Thoracic aorta (tissue), 2 donors: ENCODE results near the gene PDE5A. TPM values are rescaled to one million over a fixed set of nuclear protein-coding genes. Genes with fewer than 3 reads are reported as not detected.

Source experiments
- ATAC-seq: fragments of 150-250 bp; one replicate; pipeline ENCODE4 v1.8.0; 2017; ENCODE audit warnings: low read depth; ENCODE audit not compliant: insufficient number of reproducible peaks, low FRiP score
- DNase-seq: peaks from one replicate; pipeline ENCODE4 v3.0.0-alpha.2; 2020; ENCODE audit warnings: low spot score
- H3K27ac ChIP-seq, 2 donors: fragments of 200-600 bp; sonication (generic); 1 replicate in 1 of 2; 2 replicates in 1 of 2; pipeline ENCODE4 v1.5.1; 2016; ENCODE audit warnings: mild to moderate bottlenecking in 2 of 2, moderate library complexity in 2 of 2
- H3K27me3 ChIP-seq: fragments of 200-600 bp; sonication (generic); replicated peaks from 2 replicates; pipeline ENCODE4 v1.6.0; 2016; ENCODE audit warnings: mild to moderate bottlenecking; ENCODE audit not compliant: insufficient read depth
- H3K36me3 ChIP-seq: fragments of 200-600 bp; sonication (generic); one replicate; pipeline ENCODE4 v1.5.1; 2016
- H3K4me1 ChIP-seq, 2 donors: fragments of 200-600 bp; sonication (generic); 1 replicate in 1 of 2; 2 replicates in 1 of 2; pipeline versions ENCODE4 v1.5.1 to v1.6.0; 2016; ENCODE audit warnings: low read depth in 2 of 2, mild to moderate bottlenecking in 1 of 2; ENCODE audit not compliant: control insufficient read depth in 1 of 2
- H3K4me3 ChIP-seq: fragments of 200-600 bp; sonication (generic); 2 replicates; pipeline ENCODE4 v1.5.1; 2016; ENCODE audit warnings: mild to moderate bottlenecking
- H3K9me3 ChIP-seq: fragments of 200-600 bp; sonication (generic); 2 replicates; pipeline ENCODE4 v1.5.1; 2016
- total RNA-seq, 2 donors: library from RNA; depleted of rRNA; stranded (reverse); fragments of >200 nt; gene quantifications; one replicate each; pipeline versions ENCODE4 v1.1.0 to v1.2.3, GENCODE V29; 2016
- TF ChIP-seq, protein P1 (sequence below): fragments of 200-600 bp; sonication (generic); IDR thresholded peaks from one replicate; pipeline ENCODE4 v1.5.1; 2019; ENCODE audit warnings: antibody characterized with exemption

The PDE5A gene
- total RNA-seq, 2 donors from 2014 or later, result 158 to 223 TPM

DNA sequence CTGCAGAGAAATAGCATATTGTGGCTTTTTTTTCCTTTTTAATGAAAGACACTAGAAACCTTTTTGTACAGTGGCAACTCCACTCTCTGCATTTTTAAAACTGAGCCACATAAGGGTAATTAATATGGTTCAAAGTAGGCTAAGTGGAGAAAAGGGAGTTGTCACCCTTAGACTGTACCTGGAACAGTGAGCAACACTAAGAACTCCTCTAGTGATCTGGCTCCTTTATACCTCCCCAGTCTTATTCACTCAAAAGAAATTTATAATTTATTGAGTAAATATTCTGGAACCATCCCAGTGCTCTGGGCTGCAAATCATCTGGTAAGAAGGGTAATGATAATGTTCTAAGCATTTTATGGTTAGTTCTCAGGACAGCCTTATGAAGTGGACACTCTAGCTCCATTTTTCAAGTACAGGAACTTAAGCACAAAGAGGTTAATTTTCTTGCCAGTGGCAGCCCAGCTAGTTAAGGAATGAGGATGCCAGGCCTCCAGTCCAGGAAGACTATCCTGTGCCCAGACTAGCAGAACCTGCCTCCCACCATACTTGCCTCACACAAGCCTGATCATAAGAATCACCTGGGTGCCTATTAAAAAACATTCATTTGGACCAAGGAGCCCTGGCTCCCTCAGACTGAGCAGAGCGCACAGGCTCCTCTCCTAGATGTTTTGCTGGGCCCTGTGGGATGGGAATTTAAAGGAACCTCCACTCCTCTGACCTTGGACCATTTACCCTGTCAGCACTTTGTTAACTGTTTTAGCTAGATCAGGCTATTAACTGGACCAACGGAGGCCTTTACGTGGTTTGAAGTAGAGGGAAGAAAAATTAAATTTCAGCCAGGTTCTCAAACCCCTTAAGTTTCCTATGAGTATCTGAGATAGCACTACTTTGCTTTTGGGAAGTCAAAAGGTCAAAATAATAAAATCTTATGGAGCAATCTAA, 102.6 kb downstream of the PDE5A start:
- Histone ChIP-seq H3K9me3 (no peaks in the 10 kb centered on the region), H3K4me1 (peaks cover 13 to 38% of the 10 kb centered on the region in 2 donors), H3K27ac (peak overlapping the region; percentile 64 to 78), H3K4me3 (no peak overlapping the region), H3K36me3 (no peaks in the 10 kb centered on the region), H3K27me3 (no peaks in the 10 kb centered on the region)
- DNase-seq, result no peak
- TF ChIP-seq, protein P1, sequence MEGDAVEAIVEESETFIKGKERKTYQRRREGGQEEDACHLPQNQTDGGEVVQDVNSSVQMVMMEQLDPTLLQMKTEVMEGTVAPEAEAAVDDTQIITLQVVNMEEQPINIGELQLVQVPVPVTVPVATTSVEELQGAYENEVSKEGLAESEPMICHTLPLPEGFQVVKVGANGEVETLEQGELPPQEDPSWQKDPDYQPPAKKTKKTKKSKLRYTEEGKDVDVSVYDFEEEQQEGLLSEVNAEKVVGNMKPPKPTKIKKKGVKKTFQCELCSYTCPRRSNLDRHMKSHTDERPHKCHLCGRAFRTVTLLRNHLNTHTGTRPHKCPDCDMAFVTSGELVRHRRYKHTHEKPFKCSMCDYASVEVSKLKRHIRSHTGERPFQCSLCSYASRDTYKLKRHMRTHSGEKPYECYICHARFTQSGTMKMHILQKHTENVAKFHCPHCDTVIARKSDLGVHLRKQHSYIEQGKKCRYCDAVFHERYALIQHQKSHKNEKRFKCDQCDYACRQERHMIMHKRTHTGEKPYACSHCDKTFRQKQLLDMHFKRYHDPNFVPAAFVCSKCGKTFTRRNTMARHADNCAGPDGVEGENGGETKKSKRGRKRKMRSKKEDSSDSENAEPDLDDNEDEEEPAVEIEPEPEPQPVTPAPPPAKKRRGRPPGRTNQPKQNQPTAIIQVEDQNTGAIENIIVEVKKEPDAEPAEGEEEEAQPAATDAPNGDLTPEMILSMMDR, result no peak
- ATAC-seq, result no peak

DNA sequence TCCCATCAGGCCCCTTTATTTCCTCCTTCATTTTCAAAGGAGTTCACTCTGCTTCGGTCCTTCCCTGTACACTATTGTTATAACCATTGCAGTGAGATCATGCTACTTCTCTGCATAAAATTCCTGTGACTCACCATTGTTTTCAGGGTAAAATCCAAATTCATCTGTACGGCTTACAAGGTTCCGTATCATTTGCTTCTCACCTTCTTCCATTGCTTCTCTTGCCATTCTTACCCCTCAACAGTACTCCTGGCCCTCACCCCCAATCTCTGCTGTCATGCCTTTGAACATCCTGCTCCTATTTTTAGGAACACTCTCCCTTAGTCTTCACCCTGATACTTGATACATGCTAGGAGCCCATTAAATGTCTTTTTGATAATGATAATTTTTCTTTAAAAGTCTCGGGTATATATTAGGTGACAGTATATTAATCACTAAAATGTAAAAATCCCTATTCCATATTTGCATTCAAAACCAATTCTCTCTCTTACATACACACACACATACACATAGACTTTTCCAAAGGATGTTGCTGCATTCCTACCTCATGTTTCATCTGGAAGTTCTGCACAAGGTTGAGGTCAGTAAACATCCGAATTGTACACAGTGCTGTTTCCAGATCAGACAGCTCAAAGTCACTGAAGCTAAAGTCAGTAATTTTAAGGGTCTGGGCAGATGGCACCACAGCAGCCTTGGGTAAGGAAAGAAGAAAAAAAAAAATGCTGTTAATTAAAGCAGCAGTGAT, 103.4 kb downstream of the PDE5A start:
- H3K4me3 ChIP-seq, result no peak overlapping the region
- peaks cover 9% of the 10 kb centered on the region for H3K36me3 ChIP-seq
- DNase-seq (no peak), ATAC-seq (peak; percentile 81)
- TF ChIP-seq, protein P1, result no peak
- no peaks in the 10 kb centered on the region for H3K9me3 ChIP-seq
- H3K27me3 ChIP-seq, result no peaks in the 10 kb centered on the region
- H3K27ac ChIP-seq, result peak overlapping the region; percentile 64 to 78
- H3K4me1 ChIP-seq, result peaks cover 13 to 38% of the 10 kb centered on the region in 2 donors

DNA sequence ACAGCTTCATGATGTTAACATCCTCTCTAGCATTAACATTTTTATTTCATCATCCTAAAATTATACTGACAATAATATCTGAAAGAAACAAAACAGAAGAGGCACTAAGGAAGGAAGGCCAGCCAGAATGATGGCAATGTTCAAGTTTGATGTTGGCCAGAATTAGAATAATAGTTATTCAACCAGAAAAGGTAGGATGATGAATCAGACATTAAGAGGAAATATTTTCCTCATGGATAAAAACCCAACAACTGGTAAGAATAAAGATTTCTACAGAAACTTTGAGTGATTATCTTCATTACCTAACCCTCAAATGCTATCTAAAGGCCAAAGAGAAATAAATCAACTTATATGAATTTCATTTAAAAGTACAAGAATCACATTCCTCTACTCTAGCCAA, 105.2 kb downstream of the PDE5A start:
- no peaks in the 10 kb centered on the region for H3K9me3 ChIP-seq
- TF ChIP-seq, protein P1, result no peak
- DNase-seq (no peak), ATAC-seq (no peak)
- peak overlapping the region; percentile 64 to 78 for H3K27ac ChIP-seq
- peaks cover 11% of the 10 kb centered on the region for H3K36me3 ChIP-seq
- H3K27me3 ChIP-seq, result no peaks in the 10 kb centered on the region
- H3K4me3 ChIP-seq, result no peak overlapping the region
- peaks cover 20 to 50% of the 10 kb centered on the region in 2 donors for H3K4me1 ChIP-seq

DNA sequence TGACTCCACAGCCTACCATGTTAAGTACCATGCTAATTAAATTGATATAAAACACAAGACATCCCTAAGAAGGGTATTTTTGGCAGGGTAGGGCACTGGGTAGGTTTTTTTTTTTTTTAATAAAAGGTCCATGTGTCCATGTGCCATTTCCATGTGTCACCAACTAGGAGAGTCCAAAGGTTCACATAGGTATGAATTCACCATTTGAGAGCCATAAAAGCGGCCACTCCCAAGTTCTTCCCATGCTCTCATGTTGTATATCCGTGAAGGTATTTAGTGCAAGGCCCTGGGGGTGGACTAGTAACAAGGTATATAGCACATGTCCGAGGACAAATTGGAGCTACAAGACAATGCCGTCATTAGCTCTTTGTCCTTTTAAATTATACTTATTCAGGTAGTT, 107.3 kb downstream of the PDE5A start:
- TF ChIP-seq, protein P1, result no peak
- no peak overlapping the region for H3K4me3 ChIP-seq
- ATAC-seq (no peak), DNase-seq (no peak)
- H3K4me1 ChIP-seq, result peaks cover 20 to 56% of the 10 kb centered on the region in 2 donors
- no peaks in the 10 kb centered on the region for H3K27me3 ChIP-seq
- H3K36me3 ChIP-seq, result peaks cover 14% of the 10 kb centered on the region
- H3K27ac ChIP-seq, result peak overlapping the region in 1 of 2 donors; percentile 70
- no peaks in the 10 kb centered on the region for H3K9me3 ChIP-seq

DNA sequence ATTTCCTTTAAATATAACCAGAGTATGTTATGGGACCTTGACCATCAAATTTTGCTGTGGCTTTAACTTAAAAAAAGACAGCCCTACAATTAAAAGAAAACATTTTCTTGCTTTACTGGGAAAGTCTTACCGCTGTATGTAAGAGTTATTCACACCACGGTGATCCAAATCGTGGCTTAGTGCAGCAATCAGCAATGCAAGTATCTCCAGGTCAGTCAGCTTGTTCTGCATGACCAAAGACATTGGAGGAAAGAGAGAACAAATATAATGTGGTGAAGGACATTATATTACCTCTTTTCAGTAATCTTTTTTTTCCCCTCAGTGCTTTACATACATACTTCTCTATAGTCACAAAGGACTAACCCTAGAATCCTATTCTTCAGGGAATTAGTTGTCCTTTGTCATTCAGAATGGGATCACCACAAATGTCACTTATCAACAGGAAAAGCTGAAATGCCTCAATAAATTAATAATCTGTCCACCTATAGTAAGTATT, 109.6 kb downstream of the PDE5A start:
- Histone ChIP-seq H3K27ac (peak overlapping the region; percentile 70 to 73), H3K36me3 (peaks cover 23% of the 10 kb centered on the region), H3K4me3 (no peak overlapping the region), H3K9me3 (no peaks in the 10 kb centered on the region), H3K27me3 (no peaks in the 10 kb centered on the region), H3K4me1 (peaks cover 11 to 60% of the 10 kb centered on the region in 2 donors)
- TF ChIP-seq, protein P1, result no peak
- ATAC-seq (no peak), DNase-seq (no peak)
